DND-41 (cell line): Measurements from ENCODE around the gene MTA2.

Experiments
- CTCF ChIP-seq: IDR thresholded peaks from 2 replicates; pipeline ENCODE4 v1.5.1; 2012; ENCODE audit warnings: borderline replicate concordance, low read length, moderate library complexity, mild to moderate bottlenecking; ENCODE audit not compliant: poor library complexity, severe bottlenecking; ENCODE audit errors: extremely low read depth
- EZH2 ChIP-seq: IDR thresholded peaks from 3 replicates; pipeline ENCODE4 v1.6.1; 2012; ENCODE audit warnings: borderline replicate concordance, low read depth, mild to moderate bottlenecking, moderate library complexity, low read length, inconsistent platforms; ENCODE audit not compliant: severe bottlenecking

GRCh38 chr11:62553080-62553838, 48.4 kb downstream of the MTA2 start:
- TF ChIP-seq CTCF = no peak
- no peak for TF ChIP-seq EZH2
